Endometrial microvascular endothelial cells (primary cell): Measurements from ENCODE around the gene PIGZ. TPM values are rescaled to one million over a fixed set of nuclear protein-coding genes. Genes with fewer than 3 reads are reported as not detected.

ENCODE experiments used
- in situ Hi-C: cut with HindIII; loops from 2 replicates; pipeline ENCODE4 v1.10.0; 2017; ENCODE audit warnings: low sequenced_read_pairs, low pct_unique_long_range_greater_than_20kb; ENCODE audit errors: inconsistent ontology term
- total RNA-seq: library from RNA; depleted of rRNA; stranded (reverse); fragments of >200 nt; gene quantifications from one replicate; pipeline ENCODE4 v1.2.3, GENCODE V29; 2015; ENCODE audit errors: inconsistent ontology term

The PIGZ gene
- total RNA-seq, 1 donor from 2014 or later = 3.0 TPM

DNA sequence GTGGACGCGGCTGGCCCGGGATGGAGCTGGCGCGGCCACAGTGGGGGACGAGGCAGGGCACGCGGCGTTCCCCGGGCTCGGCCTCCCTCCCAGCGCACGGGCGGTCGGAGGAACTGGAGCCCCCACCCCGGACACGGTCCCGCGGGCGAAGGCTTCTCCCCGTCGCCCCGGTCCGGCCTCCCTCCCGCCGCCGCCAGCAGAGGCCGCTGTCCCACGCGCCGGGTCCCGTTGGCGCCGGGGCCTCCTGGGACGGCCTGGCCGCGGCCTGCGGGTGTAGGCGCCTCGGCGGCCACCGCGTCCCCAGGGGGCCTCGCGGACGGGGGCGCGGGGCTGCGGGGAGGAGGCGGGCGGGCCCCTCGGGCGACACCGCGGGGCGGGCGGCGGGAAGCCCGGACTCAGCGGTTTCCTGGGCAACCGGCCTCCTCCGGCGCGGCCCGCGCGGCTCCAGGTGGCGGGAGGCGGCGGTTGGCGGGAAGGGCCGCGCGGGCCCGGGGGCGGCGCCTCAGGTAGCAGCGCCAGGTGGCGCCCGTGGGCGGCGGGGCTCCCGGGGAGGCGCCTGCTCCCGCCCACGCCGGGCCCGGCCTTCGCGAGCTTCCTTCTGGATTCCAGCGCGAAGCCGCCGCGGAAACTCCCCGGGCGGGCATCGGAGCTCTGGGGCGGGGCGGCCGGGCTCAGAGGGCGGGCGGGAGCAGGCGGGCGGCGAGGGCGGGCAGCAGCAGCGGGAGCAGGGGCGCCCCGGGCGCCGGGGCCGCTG lies 34.2 kb upstream of the PIGZ start:
- in situ Hi-C loops = no loop called here

- in situ Hi-C loops = no loop called here
Observed at GRCh38 chr3:197001972-197002700, 33.5 kb upstream of the PIGZ start.

- in situ Hi-C loops = no loop called here
Observed at GRCh38 chr3:197001106-197001971, 32.7 kb upstream of the PIGZ start.

GRCh38 chr3:197000211-197000610 lies 31.6 kb upstream of the PIGZ start:
- in situ Hi-C loops = no loop called here

DNA sequence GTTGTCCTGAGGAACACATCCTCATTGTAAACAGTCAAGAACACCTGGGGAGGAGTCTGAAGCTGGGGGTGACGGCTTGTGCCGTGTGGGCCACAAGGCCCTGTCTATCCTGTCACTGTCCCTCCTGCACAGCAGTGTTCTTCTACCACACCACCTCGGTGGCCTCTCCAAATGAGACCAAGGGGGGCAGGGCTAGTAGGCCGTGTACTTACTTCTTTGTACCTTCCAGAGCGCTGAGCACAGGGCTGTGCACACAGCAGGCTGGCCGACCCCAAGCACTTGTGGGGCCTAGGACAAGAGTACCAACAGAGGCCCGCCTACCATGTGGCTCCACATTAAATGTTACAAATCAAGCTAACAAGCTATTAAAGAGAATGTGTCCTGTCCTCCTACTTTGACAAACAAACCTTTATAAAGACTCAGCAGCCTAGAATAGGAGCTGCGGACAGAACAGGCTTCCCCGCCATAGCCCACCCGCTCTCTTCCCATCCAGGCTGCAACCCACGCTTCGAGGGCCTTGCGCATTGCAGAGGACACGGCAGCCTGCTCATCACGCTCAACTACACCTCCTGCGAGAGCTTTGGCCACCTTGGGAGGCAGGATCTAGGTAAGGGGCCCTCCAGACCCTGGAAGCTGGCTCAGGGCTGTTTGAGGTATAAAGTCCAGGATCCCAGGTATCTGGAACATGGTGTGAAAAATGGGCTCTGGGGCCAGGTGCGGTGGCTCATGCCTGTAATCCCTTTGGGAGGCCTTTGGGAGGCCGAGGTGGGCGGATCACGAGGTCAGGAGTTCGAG lies 30.5 kb upstream of the PIGZ start:
- in situ Hi-C loops = no loop called here

- in situ Hi-C loops = no loop called here
Observed at GRCh38 chr3:196997311-196997710, 28.7 kb upstream of the PIGZ start.

GRCh38 chr3:196996454-196997265 lies 28.0 kb upstream of the PIGZ start:
- in situ Hi-C loops = no loop called here

- in situ Hi-C loops = no loop called here
Observed at GRCh38 chr3:196995646-196996355, 27.2 kb upstream of the PIGZ start.

- in situ Hi-C loops = no loop called here
Observed at GRCh38 chr3:196995027-196995426, 26.4 kb upstream of the PIGZ start.

DNA sequence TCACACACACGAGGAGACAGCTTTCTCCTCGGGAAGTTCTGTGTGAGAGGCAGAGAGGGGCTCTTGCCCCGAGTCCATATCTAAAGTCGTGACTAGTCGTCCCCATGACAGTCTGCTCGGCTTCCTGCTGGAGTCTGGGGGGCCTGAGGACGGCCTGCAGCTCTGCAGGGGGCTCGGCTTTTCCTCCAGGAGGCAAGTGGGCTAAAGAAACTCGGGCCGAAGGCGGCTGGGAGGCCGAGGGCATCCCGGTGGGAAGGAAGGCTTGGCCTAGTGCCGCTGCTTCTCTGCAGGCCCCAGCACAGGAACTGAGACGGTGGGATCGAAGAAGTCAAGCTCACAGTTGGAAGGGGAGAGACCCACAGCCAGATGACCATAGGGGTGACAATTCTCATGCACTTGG lies 25.4 kb upstream of the PIGZ start:
- in situ Hi-C loops = no loop called here

- in situ Hi-C loops = no loop called here
Observed at GRCh38 chr3:196992461-196993065, 23.9 kb upstream of the PIGZ start.

DNA sequence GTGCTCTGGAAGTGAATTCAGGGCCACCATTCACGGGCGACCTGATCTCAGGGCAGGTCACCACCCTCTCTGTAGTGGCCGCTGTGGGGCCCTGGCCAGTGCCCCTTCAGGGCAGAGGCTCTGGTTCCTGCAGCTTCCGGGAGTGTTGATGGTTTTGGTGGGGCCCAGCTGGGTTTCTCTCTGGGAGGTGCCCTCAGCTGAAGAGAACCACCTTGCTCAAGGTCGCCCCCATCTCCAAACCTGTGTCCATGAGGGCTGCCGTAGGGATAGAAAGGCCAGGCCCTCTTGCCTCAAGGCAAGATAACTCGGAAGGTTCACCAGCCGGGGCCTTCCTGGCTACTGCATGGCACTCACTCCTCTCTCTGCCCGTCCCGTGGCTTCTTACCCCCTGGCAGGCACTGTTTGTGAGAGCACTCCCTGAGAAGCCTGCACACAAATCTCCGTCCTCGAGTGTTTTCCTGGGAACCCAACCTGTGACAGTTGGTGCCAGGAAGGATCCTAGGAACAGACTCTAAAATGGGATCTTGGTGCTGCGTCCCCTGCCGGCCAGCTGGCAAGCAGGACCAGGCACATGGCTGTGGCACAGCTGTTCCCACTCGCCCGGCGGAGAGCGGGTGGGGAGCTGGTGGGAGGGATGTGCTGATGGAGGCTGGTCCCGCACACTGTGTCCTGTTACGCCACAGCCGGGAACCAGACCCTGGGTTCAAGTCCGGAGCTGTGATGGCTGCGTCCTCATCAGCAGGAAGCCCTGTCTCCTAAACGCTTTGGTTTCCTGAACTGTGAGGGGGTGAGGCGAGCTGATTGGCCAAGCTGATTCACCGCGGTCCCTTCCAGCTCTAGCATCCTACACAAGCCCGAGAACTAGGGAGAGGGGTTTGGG lies 23.2 kb upstream of the PIGZ start:
- in situ Hi-C loops = no loop called here

DNA sequence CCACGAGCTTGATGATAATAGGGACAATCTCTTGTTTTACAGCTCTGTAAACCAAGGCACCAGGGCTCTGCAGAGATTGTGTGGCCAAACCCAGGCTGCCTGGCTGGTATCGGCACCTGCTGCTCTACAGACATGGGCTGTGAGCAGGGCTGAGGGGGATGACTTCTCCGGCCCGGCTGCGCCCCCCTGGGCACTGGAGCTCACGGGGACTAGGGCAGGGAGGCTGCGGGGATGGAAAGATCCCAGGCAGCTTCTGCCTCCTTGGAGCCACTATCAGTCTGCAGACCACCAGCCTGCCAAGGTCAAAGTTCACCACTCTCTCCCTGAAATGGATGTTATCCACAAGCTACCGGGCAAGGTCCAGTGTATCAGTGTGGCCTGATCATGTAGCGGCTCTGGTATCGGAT lies 22.0 kb upstream of the PIGZ start:
- in situ Hi-C loops = no loop called here

DNA sequence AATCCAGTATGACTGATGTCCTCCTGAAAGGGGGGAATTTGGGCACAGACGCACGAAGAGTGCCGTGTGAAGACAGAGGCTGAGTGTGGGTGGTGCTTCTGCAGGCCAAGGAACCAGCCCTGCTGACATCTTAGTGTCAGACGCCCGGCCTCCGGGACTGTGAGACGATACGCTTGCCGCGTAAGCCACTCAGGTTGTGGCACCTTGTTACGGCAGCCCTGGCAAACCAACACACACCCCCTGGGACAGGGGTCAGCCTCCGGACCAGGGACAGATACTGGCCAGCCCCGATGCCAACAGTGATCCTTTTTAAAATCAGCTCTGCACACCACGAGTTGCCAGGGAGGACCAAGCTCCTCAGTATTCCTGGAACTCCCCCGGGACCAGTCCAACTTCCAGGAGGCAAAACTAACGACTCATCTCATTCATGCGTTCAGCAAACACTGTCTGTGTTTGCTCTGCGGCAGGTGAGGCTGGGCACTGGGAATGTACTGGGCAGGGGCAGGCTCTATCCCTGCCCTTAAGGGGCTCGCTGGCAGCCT lies 21.2 kb upstream of the PIGZ start:
- in situ Hi-C loops = no loop called here

GRCh38 chr3:196988241-196989029 lies 19.8 kb upstream of the PIGZ start:
- in situ Hi-C loops = no loop called here
